Activated CD4-positive, alpha-beta memory T cell treated with anti-CD3 and anti-CD28 coated beads, Interleukin-2, amount 10 ng/mL, durations not matched to agents 7 days and 5 days (primary cell): Measurements from ENCODE around the gene SLX4IP. TPM values are rescaled to one million over a fixed set of nuclear protein-coding genes. Genes with fewer than 3 reads are reported as not detected.
"Not testable (repeated sequence)": the region's sequence is repeated elsewhere in the genome, so short reads cannot be mapped to it uniquely, and the experiment has no call there.

ENCODE experiments used
- CTCF ChIA-PET: fragments of 350-600 bp; sonication (Branson Sonifier 250); formaldehyde crosslinking; loops from one replicate; lab custom pipeline; 2021; ENCODE audit warnings: antibody characterized with exemption, inconsistent platforms; lab: Charles Lee
- POLR2A ChIA-PET: fragments of 350-600 bp; sonication (Branson Sonifier 250); formaldehyde crosslinking; loops from one replicate; lab custom pipeline; 2021; ENCODE audit warnings: antibody characterized with exemption; lab: Charles Lee
- DNase-seq: peaks from one replicate; pipeline ENCODE4 v3.0.0-alpha.2; 2020
- H3K27ac Mint-ChIP-seq: one replicate; pipeline ENCODE4 v1.8.0; 2021; ENCODE audit warnings: mild to moderate bottlenecking, mixed read lengths
- H3K27me3 Mint-ChIP-seq: one replicate; pipeline ENCODE4 v1.8.0; 2021; ENCODE audit warnings: mixed read lengths
- H3K36me3 Mint-ChIP-seq: one replicate; pipeline ENCODE4 v1.8.0; 2021; ENCODE audit warnings: low read depth, mixed read lengths
- H3K4me1 Mint-ChIP-seq: one replicate; pipeline ENCODE4 v1.8.0; 2021; ENCODE audit warnings: mixed read lengths
- H3K4me3 Mint-ChIP-seq: one replicate; pipeline ENCODE4 v1.8.0; 2021; ENCODE audit warnings: mild to moderate bottlenecking, mixed read lengths
- H3K9me3 Mint-ChIP-seq: one replicate; pipeline ENCODE4 v1.8.0; 2021; ENCODE audit warnings: mixed read lengths
- total RNA-seq, 2 experiments: library from RNA; stranded (reverse); gene quantifications; one replicate each; pipeline ENCODE4 v1.2.3, GENCODE V29; 2021

Gene SLX4IP
- total RNA-seq, 2 experiments from 2014 or later = 6.2 TPM

- H3K27ac Mint-ChIP-seq = no peak overlapping the region
- H3K9me3 Mint-ChIP-seq = no peaks in the 10 kb centered on the region
- ChIA-PET CTCF (interaction anchor here (0.6 to 0.8 kb wide), 2 partner anchors 34 to 204 kb away, joined by 3 to 4 read pairs; no protein-coding TSS in a partner anchor), POLR2A (no interaction called here)
- H3K27me3 Mint-ChIP-seq = no peaks in the 10 kb centered on the region
- H3K4me1 Mint-ChIP-seq = no peaks in the 10 kb centered on the region
- H3K4me3 Mint-ChIP-seq = no peak overlapping the region
- no peaks in the 10 kb centered on the region for H3K36me3 Mint-ChIP-seq
- DNase-seq = no peak
Observed at GRCh38 chr20:10586296-10586695, 151.2 kb downstream of the SLX4IP start.

GRCh38 chr20:10590446-10590845, 155.3 kb downstream of the SLX4IP start:
- POLR2A ChIA-PET, H3K4me1 Mint-ChIP-seq, H3K27me3 Mint-ChIP-seq, H3K36me3 Mint-ChIP-seq, DNase-seq, H3K4me3 Mint-ChIP-seq, H3K9me3 Mint-ChIP-seq, H3K27ac Mint-ChIP-seq: not testable (repeated sequence)
- CTCF ChIA-PET = interaction anchor here (1.5 kb wide), 1 partner anchor 9 kb away, joined by 3 read pairs; no protein-coding TSS in a partner anchor

GRCh38 chr20:10590950-10591671, 156.0 kb downstream of the SLX4IP start:
- DNase-seq = no peak
- Mint-ChIP-seq H3K27ac (no peak overlapping the region), H3K4me3 (no peak overlapping the region), H3K9me3 (no peaks in the 10 kb centered on the region), H3K27me3 (no peaks in the 10 kb centered on the region), H3K4me1 (no peaks in the 10 kb centered on the region), H3K36me3 (no peaks in the 10 kb centered on the region)
- POLR2A ChIA-PET = no interaction called here
- CTCF ChIA-PET = interaction anchor here (1.5 kb wide), 1 partner anchor 9 kb away, joined by 3 read pairs; no protein-coding TSS in a partner anchor

- H3K27ac Mint-ChIP-seq = no peak overlapping the region
- no peak for DNase-seq
Observed at GRCh38 chr20:10591946-10592521, 156.9 kb downstream of the SLX4IP start.

GRCh38 chr20:10594296-10594868, 159.3 kb downstream of the SLX4IP start:
- no peaks in the 10 kb centered on the region for H3K36me3 Mint-ChIP-seq
- H3K27ac Mint-ChIP-seq = no peak overlapping the region
- DNase-seq = no peak
- H3K4me3 Mint-ChIP-seq = no peak overlapping the region
- H3K27me3 Mint-ChIP-seq = no peaks in the 10 kb centered on the region
- H3K4me1 Mint-ChIP-seq = peaks cover 9% of the 10 kb centered on the region
- ChIA-PET CTCF (no interaction called here), POLR2A (no interaction called here)
- no peaks in the 10 kb centered on the region for H3K9me3 Mint-ChIP-seq

More at GRCh38 chr20:10591946-10592521, 156.9 kb downstream of the SLX4IP start:
- H3K9me3 Mint-ChIP-seq = no peaks in the 10 kb centered on the region
- H3K4me3 Mint-ChIP-seq = no peak overlapping the region
- ChIA-PET POLR2A (no interaction called here), CTCF (interaction anchor here (1.5 kb wide), 1 partner anchor 10 kb away, joined by 3 read pairs; no protein-coding TSS in a partner anchor)
- no peaks in the 10 kb centered on the region for H3K4me1 Mint-ChIP-seq
- no peaks in the 10 kb centered on the region for H3K36me3 Mint-ChIP-seq
- no peaks in the 10 kb centered on the region for H3K27me3 Mint-ChIP-seq

- DNase-seq = no peak
- no peaks in the 10 kb centered on the region for H3K27me3 Mint-ChIP-seq
- ChIA-PET CTCF (no interaction called here), POLR2A (no interaction called here)
- no peaks in the 10 kb centered on the region for H3K9me3 Mint-ChIP-seq
- peaks cover 9% of the 10 kb centered on the region for H3K4me1 Mint-ChIP-seq
- H3K27ac Mint-ChIP-seq = no peak overlapping the region
- no peaks in the 10 kb centered on the region for H3K36me3 Mint-ChIP-seq
- no peak overlapping the region for H3K4me3 Mint-ChIP-seq
Observed at GRCh38 chr20:10595266-10595665, 160.2 kb downstream of the SLX4IP start.

- POLR2A ChIA-PET = no interaction called here
Observed at GRCh38 chr20:10595985-10596384, 160.9 kb downstream of the SLX4IP start.

GRCh38 chr20:10596710-10597121, 161.6 kb downstream of the SLX4IP start:
- CTCF ChIA-PET = no interaction called here

More at GRCh38 chr20:10595985-10596384, 160.9 kb downstream of the SLX4IP start:
- DNase-seq = no peak
- Mint-ChIP-seq H3K9me3 (no peaks in the 10 kb centered on the region), H3K27ac (no peak overlapping the region), H3K4me3 (no peak overlapping the region), H3K4me1 (peaks cover 9% of the 10 kb centered on the region), H3K27me3 (no peaks in the 10 kb centered on the region), H3K36me3 (no peaks in the 10 kb centered on the region)
- CTCF ChIA-PET = no interaction called here

GRCh38 chr20:10597637-10598036, 162.5 kb downstream of the SLX4IP start:
- peaks cover 9% of the 10 kb centered on the region for H3K4me1 Mint-ChIP-seq
- ChIA-PET CTCF (no interaction called here), POLR2A (no interaction called here)
- DNase-seq = no peak
- H3K9me3 Mint-ChIP-seq = no peaks in the 10 kb centered on the region
- H3K27me3 Mint-ChIP-seq = no peaks in the 10 kb centered on the region
- H3K4me3 Mint-ChIP-seq = no peak overlapping the region
- H3K27ac Mint-ChIP-seq = no peak overlapping the region
- H3K36me3 Mint-ChIP-seq = peaks cover 8% of the 10 kb centered on the region

More at GRCh38 chr20:10596710-10597121, 161.6 kb downstream of the SLX4IP start:
- DNase-seq = no peak
- Mint-ChIP-seq H3K27me3 (no peaks in the 10 kb centered on the region), H3K36me3 (peaks cover 3% of the 10 kb centered on the region), H3K27ac (no peak overlapping the region), H3K4me3 (no peak overlapping the region), H3K4me1 (peaks cover 9% of the 10 kb centered on the region), H3K9me3 (no peaks in the 10 kb centered on the region)
- POLR2A ChIA-PET = no interaction called here

GRCh38 chr20:10602221-10602871, 167.2 kb downstream of the SLX4IP start:
- ChIA-PET POLR2A (no interaction called here), CTCF (no interaction called here)
- H3K4me1 Mint-ChIP-seq = peaks cover 15% of the 10 kb centered on the region
- peaks cover 8% of the 10 kb centered on the region for H3K36me3 Mint-ChIP-seq
- no peak overlapping the region for H3K27ac Mint-ChIP-seq
- DNase-seq = no peak
- no peaks in the 10 kb centered on the region for H3K9me3 Mint-ChIP-seq
- no peak overlapping the region for H3K4me3 Mint-ChIP-seq
- no peaks in the 10 kb centered on the region for H3K27me3 Mint-ChIP-seq

- CTCF ChIA-PET = interaction anchor here (1.3 kb wide), 1 partner anchor 10 kb away, joined by 3 read pairs; no protein-coding TSS in a partner anchor
- DNase-seq = no peak
Observed at GRCh38 chr20:10603378-10603777, 168.3 kb downstream of the SLX4IP start.

GRCh38 chr20:10603971-10604864, 169.1 kb downstream of the SLX4IP start:
- POLR2A ChIA-PET = no interaction called here
- Mint-ChIP-seq H3K4me1 (peaks cover 8% of the 10 kb centered on the region), H3K27ac (no peak overlapping the region), H3K4me3 (no peak overlapping the region), H3K9me3 (no peaks in the 10 kb centered on the region), H3K27me3 (no peaks in the 10 kb centered on the region), H3K36me3 (peaks cover 8% of the 10 kb centered on the region)
- no peak for DNase-seq
- CTCF ChIA-PET = interaction anchor here (1.3 kb wide), 1 partner anchor 11 kb away, joined by 3 read pairs; no protein-coding TSS in a partner anchor

More at GRCh38 chr20:10603378-10603777, 168.3 kb downstream of the SLX4IP start:
- Mint-ChIP-seq H3K27ac (no peak overlapping the region), H3K36me3 (peaks cover 8% of the 10 kb centered on the region), H3K4me3 (no peak overlapping the region), H3K4me1 (peaks cover 15% of the 10 kb centered on the region), H3K27me3 (no peaks in the 10 kb centered on the region), H3K9me3 (no peaks in the 10 kb centered on the region)
- POLR2A ChIA-PET = no interaction called here
